ENCODE results near the gene PRR33. TPM values are rescaled to one million over a fixed set of nuclear protein-coding genes. Genes with fewer than 3 reads are reported as not detected.
A peak's percentile ranks its signal among the peaks of the same experiment; 100 is the strongest.

PRR33 gene
- total and polyA plus RNA-seq, 5 donors: 0.11 to 0.82 (median 0.25) TPM

DNA sequence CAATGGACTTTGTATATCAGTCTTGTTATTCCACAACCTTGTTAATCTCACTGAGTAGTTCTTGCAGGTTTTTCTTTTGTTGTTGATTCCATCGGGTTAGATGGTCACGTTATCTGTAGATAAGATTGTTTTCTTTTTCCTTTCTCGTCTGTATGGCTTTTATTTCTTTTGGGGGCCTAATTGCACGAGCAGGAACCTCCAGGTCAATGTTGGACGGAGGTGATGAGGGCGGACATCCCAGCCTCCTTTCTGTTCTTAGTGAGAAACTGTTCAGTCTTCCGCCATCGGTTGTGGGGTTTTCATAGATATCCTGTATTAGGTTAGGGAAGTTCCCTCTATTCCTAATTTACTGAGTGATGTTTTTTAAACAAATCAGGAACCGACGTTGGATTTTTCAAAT, 4.8 kb upstream of the PRR33 start:
- no peaks in the 10 kb centered on the region for H3K9me3 ChIP-seq (ENCODE audit: control insufficient read depth, low read length)
- no peak overlapping the region for H3K27ac ChIP-seq (ENCODE audit: low read length)
- ATAC-seq: no peak
- DNase-seq: no peak
- H3K4me1 ChIP-seq (ENCODE audit: control insufficient read depth, insufficient read depth, low read length): no peaks in the 10 kb centered on the region
- no peak overlapping the region for H3K4me3 ChIP-seq (ENCODE audit: low read length)
- no peaks in the 10 kb centered on the region for H3K27me3 ChIP-seq (ENCODE audit: control insufficient read depth, insufficient read depth)
- WGBS: 55% methylated on average over 10 of the region's 10 CpGs
- intact Hi-C loops (cut with DNase I): loop anchor here in 2 of 4 donors (10.0 kb wide), 2 partner anchors 48 to 52 kb away; partner anchors contain the start of gene MRPL23 (in 1 of the 2)

DNA sequence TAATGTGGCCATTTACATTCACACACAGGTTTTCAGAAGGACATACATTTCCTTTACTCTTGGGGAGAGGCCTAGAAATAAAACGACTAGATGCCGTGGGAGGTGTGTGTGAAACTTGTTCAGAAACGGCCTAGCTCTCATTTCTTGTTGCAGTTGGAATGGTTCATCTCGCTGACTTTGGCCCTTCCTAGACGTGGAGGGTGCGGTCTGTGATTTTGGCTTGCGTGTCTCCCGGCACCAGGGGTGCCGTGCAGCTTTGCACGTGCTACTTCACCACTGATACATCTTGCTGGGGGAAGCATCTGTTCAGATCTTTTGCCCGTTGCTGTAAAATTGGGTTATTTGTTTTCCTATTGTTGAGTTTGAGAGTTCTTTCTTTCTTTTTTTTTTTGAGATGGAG, 3.1 kb upstream of the PRR33 start:
- intact Hi-C loops (cut with DNase I): loop anchor here (1.0 to 10.0 kb wide), 4 partner anchors 45 to 50 kb away; partner anchors contain the start of gene MRPL23 (in 1 of the 4)

DNA sequence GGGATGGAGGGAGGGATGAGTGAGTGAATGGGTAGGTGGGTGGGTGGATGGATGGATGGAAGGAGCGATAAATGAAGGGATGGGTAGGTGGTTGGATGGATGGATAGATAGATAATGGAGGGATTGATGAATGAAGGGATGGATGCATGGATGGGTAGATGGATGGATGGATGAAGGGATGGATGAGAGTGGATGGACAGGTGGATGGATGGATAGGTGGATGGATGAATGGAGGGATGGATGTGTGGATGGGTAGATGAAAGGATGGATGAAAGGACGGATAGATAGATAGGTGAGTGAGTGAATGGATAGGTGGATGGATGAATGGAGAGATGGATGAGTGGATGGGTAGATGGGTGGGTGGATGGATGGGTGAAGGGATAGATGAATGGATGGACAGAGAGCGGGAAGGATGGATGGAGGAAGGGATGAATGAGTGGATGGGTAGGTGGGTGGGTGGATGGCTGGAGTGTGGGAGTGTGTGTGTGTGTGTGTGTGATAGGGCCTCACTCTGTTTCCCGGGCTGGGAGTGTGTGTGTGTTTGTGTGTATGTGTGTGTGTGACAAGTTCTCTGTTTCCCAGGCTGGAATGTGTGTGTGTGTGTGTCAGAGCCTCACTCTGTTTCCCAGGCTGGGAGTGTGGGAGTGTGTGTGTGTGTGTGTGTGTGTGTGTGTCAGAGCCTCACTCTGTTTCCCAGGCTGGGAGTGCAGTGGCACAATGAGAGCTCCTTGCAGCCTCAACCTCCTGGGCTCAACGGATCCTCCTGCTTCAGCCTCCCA, 2.1 kb upstream of the PRR33 start:
- H3K4me3 ChIP-seq (ENCODE audit: low read length): no peak overlapping the region
- no peaks in the 10 kb centered on the region for H3K27me3 ChIP-seq (ENCODE audit: control insufficient read depth, insufficient read depth)
- no peaks in the 10 kb centered on the region for H3K9me3 ChIP-seq (ENCODE audit: control insufficient read depth, low read length)
- no peak overlapping the region for H3K27ac ChIP-seq (ENCODE audit: low read length)
- DNase-seq (peak in 1 of 3 donors; percentile 21), ATAC-seq (no peak)
- WGBS: 83% methylated on average over 5 of the region's 5 CpGs
- H3K4me1 ChIP-seq (ENCODE audit: control insufficient read depth, insufficient read depth, low read length): no peaks in the 10 kb centered on the region
- intact Hi-C loops (cut with DNase I): loop anchor here (1.0 to 10.0 kb wide), 5 partner anchors 23 to 51 kb away; partner anchors contain the start of gene MRPL23 (in 1 of the 4)

More for the DNA sequence above, 3.1 kb upstream of the PRR33 start:
- Histone ChIP-seq H3K4me1 (ENCODE audit: control insufficient read depth, insufficient read depth, low read length) (no peaks in the 10 kb centered on the region), H3K4me3 (ENCODE audit: low read length) (no peak overlapping the region), H3K9me3 (ENCODE audit: control insufficient read depth, low read length) (no peaks in the 10 kb centered on the region), H3K27ac (ENCODE audit: low read length) (no peak overlapping the region), H3K27me3 (ENCODE audit: control insufficient read depth, insufficient read depth) (no peaks in the 10 kb centered on the region)
- 89% methylated on average over 11 of the region's 11 CpGs for WGBS
- no peak for DNase-seq
- no peak for ATAC-seq

DNA sequence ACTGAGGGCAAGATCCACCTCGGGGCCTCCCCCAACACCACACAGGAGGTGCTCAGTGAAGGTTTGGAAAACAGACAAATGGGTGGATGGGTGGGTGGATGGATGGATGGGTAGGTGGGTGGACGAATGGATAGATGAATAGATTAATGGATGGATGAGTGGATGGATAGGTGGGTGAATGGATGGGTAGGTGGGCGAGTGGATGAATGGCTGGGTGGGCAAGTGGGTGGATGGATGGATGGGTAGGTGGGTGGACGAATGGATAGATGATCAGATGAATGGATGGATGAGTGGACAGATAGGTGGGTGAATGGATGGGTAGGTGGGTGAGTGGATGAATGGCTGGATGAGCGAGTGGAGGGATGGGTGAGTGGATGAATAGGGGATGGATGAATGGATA, 863 bp upstream of the PRR33 start:
- Histone ChIP-seq H3K4me3 (ENCODE audit: low read length) (no peak overlapping the region), H3K4me1 (ENCODE audit: control insufficient read depth, insufficient read depth, low read length) (no peaks in the 10 kb centered on the region), H3K27me3 (ENCODE audit: control insufficient read depth, insufficient read depth) (no peaks in the 10 kb centered on the region), H3K9me3 (ENCODE audit: control insufficient read depth, low read length) (no peaks in the 10 kb centered on the region), H3K27ac (ENCODE audit: low read length) (no peak overlapping the region)
- intact Hi-C loops (cut with DNase I): loop anchor here in 2 of 4 donors (10.0 kb wide), 2 partner anchors 48 to 52 kb away; partner anchors contain the start of gene MRPL23 (in 1 of the 2)
- ATAC-seq (no peak), DNase-seq (no peak)
- WGBS: 66% methylated on average over 5 of the region's 5 CpGs

DNA sequence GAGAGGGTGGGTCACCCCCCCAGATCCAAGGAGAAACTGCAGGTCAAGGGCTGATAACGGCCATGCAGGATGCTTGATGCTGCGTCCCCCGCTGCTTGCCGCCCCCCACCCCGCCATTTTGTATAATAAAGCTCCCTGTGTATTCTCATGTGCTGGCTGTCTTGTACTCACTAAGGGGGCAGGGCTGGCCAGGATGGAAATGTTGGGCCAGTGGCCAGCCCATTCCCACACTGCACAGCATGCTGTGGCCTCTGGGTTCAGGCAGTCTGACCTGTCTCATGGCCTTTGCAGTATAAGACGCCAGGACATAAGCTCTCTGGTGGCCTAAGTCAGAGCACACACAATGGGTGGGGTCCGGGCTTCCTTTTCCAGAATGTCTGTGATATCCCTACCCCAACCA, 421 bp upstream of the PRR33 start:
- Histone ChIP-seq H3K9me3 (ENCODE audit: control insufficient read depth, low read length) (no peaks in the 10 kb centered on the region), H3K4me1 (ENCODE audit: control insufficient read depth, insufficient read depth, low read length) (no peaks in the 10 kb centered on the region), H3K4me3 (ENCODE audit: low read length) (no peak overlapping the region), H3K27me3 (ENCODE audit: control insufficient read depth, insufficient read depth) (no peaks in the 10 kb centered on the region), H3K27ac (ENCODE audit: low read length) (no peak overlapping the region)
- 74% methylated on average over 7 of the region's 7 CpGs for WGBS
- DNase-seq: peak in 1 of 3 donors; percentile 59
- intact Hi-C loops (cut with DNase I): loop anchor here in 2 of 4 donors (10.0 kb wide), 2 partner anchors 47 to 53 kb away; partner anchors contain the start of gene MRPL23 (in 1 of the 2)
- no peak for ATAC-seq

DNA sequence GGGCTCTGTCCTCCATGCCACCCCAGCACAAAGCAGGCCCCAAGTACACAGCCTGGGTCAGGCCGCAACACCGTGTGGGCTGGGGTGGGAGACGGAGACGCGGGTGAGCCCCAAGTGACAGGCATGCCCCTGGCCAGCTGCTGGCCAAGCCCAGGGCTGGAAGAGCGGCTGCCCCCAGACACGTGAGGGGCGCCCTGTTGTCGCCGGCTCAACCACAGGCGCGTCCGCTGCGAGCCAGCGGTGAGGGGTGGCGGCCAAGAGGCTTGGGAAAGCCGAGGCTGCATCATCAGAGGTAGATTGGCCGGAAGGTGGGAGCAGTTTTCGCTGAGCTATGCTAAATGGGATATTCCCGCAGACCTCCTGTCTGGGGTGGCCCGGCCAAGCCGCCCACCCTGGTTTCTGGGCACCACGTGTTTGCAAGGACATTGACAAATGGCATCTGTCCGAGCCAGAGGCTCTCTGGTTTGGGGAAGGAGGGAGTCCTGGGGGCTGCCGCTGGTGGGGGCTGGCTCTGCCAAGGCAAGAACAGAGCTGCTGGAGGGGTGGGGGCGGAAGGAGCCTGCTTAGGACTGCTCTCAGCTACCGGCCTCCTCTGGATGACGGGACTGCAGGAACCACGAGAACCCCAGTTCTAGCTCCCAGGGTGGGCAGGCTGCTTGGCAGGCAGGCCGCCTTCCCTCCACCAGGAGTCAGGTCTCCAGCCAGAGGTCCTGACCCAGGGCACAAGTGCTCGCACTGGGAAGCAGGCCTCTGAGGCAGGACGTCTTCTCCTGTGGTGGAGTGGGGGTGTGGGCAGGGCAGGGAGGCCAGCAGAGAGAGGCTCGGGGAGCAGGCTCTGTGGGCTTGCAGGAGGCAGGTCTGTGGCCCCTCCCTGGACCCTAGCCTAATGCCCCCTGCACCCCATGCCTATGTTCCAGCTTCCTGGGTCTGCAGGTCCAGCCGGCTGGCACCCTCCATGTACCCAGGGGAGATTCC, 552 bp downstream of the PRR33 start:
- intact Hi-C loops (cut with DNase I): loop anchor here in 2 of 4 donors (10.0 kb wide), 2 partner anchors 46 to 54 kb away; partner anchors contain the start of gene MRPL23 (in 1 of the 2)
- no peaks in the 10 kb centered on the region for H3K27me3 ChIP-seq (ENCODE audit: control insufficient read depth, insufficient read depth)
- no peak overlapping the region for H3K4me3 ChIP-seq (ENCODE audit: low read length)
- H3K9me3 ChIP-seq (ENCODE audit: control insufficient read depth, low read length): no peaks in the 10 kb centered on the region
- no peaks in the 10 kb centered on the region for H3K4me1 ChIP-seq (ENCODE audit: control insufficient read depth, insufficient read depth, low read length)
- WGBS: 73% methylated on average over 34 of the region's 34 CpGs
- ATAC-seq (peak; percentile 3 to 12), DNase-seq (peak in 1 of 3 donors; percentile 55)
- no peak overlapping the region for H3K27ac ChIP-seq (ENCODE audit: low read length)

DNA sequence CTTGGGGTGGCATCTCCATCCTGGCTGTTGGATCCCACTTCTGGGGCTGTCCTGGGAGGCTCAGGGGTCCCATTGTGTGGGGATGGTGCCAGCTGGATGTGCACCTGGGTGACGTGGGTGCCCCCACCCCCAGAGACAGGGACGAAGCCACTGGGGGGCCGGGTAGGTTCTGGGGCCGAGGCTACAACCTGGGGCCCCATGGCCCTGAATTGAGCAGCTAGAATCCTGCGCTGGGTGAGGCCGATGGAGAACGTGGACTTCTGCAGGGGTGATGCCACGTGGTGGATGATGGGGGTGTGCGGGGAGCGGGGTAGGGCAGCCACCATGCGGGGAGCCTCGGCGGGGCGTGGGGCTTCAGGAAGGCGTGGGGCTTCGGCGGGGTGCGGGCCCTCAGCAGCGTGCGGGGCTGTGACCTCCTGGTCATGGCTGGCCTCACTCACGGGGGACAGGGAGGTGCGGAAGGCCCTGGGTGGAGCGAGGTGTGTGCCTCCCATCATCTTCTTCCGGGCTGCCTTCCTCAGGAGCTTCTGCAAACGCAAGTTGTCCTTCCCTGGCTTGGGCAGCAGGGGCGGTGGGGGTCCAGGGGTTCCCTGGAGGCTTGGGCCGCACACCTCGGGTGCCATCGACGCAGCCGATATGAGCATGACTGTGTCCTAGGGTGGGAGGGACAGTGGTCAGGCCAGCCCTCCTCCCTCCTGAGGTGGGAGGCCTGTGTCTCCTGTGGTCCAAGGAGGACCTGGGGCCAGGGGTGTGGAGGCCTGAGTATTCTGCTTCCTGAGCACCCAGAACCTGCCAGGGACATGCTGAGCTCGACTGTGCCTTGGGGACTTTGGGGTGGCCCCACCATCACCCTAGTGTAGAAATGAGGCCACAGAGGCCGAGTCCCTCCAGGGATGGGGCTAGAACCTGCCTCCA, 1.5 kb downstream of the PRR33 start:
- Histone ChIP-seq H3K4me3 (ENCODE audit: low read length) (no peak overlapping the region), H3K27me3 (ENCODE audit: control insufficient read depth, insufficient read depth) (no peaks in the 10 kb centered on the region), H3K4me1 (ENCODE audit: control insufficient read depth, insufficient read depth, low read length) (no peaks in the 10 kb centered on the region), H3K9me3 (ENCODE audit: control insufficient read depth, low read length) (no peaks in the 10 kb centered on the region), H3K27ac (ENCODE audit: low read length) (no peak overlapping the region)
- intact Hi-C loops (cut with DNase I): loop anchor here in 3 of 4 donors (5.0 to 10.0 kb wide), 3 partner anchors 45 to 55 kb away; partner anchors contain the start of gene MRPL23 (in 1 of the 3)
- WGBS: 90% methylated on average over 33 of the region's 33 CpGs
- peak; percentile 9 to 15 for ATAC-seq
- DNase-seq: peak in 1 of 3 donors; percentile 62

DNA sequence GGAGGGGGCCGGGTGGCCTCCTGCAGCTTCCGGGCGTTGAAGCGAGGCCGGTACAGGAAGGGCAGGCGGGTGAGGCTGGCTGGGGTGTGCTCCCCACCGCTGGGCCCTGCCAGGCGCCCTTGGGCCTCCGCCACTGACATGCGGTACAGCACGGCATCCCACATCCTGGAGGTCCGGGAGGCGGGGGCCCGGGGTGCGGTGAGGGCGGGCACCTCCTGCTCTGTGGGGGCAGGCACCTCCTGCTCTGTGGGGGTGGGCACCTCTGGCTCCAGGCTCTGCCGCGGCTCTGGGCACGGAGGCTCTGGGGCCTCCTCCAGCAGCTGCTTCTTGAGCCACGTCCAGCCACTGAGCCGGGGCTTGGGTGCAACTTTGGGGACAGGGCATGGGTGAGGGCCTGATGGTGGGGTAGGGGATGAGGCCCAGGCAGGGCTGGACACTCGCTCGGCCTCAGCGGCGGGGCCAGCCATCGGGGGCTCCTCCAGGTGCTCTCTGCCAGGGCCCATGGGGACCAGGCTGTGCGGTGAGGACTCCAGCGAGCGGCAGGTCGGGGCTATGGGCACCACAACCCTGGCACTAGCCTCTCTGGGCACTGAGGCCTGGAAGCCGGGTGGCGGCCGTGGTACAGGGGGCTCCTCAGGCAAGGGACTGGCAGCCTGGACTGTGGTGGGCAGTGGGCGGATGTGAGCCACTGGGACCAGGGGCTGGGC, 2.3 kb downstream of the PRR33 start:
- intact Hi-C loops (cut with DNase I): loop anchor here in 1 of 4 donors (5.0 kb wide), 1 partner anchor 47 kb away; no protein-coding TSS in a partner anchor
- no peaks in the 10 kb centered on the region for H3K27me3 ChIP-seq (ENCODE audit: control insufficient read depth, insufficient read depth)
- H3K4me3 ChIP-seq (ENCODE audit: low read length): no peak overlapping the region
- DNase-seq: peak in 2 of 3 donors; percentile 78 to 84
- no peaks in the 10 kb centered on the region for H3K4me1 ChIP-seq (ENCODE audit: control insufficient read depth, insufficient read depth, low read length)
- H3K9me3 ChIP-seq (ENCODE audit: control insufficient read depth, low read length): no peaks in the 10 kb centered on the region
- H3K27ac ChIP-seq (ENCODE audit: low read length): no peak overlapping the region
- ATAC-seq: peak; percentile 23 to 30
- WGBS: 79% methylated on average over 34 of the region's 34 CpGs

DNA sequence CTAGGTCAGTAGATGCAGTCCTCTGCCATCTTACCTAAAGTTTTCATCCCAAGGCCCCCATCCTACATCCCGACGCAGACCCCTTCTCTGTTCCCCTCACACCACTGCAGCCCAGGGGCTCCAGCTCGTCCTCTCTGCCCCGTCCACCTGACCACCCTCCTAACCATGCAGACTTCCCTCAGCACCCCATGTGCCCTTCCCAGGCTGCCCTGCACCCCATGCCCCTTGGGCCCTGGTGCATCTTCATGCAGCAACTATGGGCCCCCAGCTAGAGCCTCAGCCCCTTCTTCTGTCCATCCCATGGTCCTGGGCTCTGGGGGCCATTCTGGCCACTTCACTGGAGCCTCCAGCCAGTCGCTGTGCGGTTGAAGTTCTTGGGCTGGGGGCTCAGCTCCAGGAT, 2.9 kb downstream of the PRR33 start:
- Histone ChIP-seq H3K4me3 (ENCODE audit: low read length) (no peak overlapping the region), H3K4me1 (ENCODE audit: control insufficient read depth, insufficient read depth, low read length) (no peaks in the 10 kb centered on the region), H3K27me3 (ENCODE audit: control insufficient read depth, insufficient read depth) (no peaks in the 10 kb centered on the region), H3K9me3 (ENCODE audit: control insufficient read depth, low read length) (no peaks in the 10 kb centered on the region), H3K27ac (ENCODE audit: low read length) (no peak overlapping the region)
- ATAC-seq: no peak
- DNase-seq: no peak
- 86% methylated on average over 6 of the region's 6 CpGs for WGBS
- intact Hi-C loops (cut with DNase I): loop anchor here in 1 of 4 donors (5.0 kb wide), 1 partner anchor 47 kb away; no protein-coding TSS in a partner anchor

All from right cardiac atrium (tissue), 5 donors.